ENCODE measurements around the gene METTL2B. TPM values are rescaled to one million over a fixed set of nuclear protein-coding genes. Genes with fewer than 3 reads are reported as not detected.
"Not testable (repeated sequence)": the region's sequence is repeated elsewhere in the genome, so short reads cannot be mapped to it uniquely, and the experiment has no call there.

METTL2B gene
- polyA plus RNA-seq, 4 donors = 22.3 to 33.4 (median 28.0) TPM

DNA sequence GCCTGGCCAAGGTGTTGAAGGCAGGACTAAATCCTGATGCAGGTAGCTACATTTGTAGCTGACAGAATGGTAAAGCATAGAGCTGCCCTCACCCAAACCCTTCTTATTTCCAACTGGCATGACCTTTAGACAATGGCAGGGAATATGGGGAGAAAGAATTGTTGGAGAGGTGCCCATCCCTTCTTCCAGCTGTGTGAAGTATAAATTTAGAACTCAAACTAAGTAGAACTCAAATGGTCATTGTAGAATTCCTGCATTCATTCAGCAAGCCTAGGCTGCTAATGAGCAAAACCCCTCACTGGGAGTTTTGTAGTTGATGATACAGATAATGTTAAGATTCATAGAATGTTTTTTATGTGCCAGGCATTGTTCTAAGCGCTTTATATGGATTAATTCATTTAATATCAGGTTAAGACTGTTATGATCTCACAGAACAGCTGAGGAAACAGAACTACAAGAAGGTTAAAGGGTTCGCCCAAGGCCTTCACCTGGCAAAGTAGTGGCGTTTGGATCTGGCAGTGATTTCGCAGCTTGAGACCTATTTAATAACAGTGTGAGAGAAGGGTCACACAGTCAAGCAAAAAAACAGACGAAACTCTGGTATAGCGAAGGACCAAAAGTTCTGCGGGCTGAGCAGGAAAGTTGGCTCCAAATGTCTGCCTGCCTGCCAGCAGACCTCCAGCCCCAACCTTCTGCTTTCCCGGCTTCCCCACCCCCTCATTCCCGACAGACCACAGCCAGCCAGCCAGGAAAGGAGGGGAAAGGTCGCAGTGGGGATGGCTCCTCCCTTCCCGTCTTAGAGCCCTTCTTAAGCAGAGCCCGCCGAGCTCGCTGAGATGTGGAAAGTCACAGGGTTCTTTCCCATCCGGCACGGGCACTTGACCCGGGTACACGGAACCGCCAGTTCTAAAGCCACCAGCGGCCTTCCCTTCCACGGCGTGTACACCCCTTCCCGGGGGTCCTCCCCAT, 22.4 kb upstream of the METTL2B start:
- peak; percentile 55 to 79 (median 72) for DNase-seq (ENCODE audit: low read depth in 4 of 4, low spot score in 2 of 4)

DNA sequence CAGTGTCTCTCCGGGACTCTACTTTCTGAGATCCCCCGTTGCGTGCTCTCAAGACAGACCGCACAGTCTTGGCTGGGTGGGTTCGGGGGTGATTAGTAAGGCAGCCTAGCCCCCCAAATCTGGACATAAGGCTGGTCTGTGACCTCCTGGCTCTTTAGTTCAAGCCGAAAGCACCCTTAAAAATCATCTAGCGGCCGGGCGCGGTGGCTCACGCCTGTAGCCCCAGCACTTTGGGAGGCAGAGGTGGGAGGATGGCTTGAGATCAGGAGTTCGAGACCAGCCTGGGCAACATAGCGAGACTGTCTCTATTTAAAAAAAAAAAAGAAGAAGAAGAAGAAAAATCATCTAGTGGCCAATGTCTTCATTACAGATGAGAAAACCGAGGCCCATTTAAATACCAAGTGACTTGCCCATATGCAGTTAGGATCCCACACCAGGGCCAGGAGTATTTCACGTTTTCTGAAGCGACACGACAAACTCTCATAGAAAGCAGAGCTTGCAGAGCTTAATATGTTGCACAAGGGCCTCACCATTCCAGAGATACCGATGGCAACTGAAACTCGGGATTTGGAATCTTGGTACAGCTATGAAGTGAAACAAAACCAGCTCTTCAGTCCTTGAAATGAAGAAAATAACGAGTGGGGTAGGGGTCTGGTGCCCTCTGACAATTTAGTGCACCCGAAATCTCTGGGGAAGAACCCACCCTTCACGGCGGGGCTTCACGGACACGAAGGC, 21.6 kb upstream of the METTL2B start:
- peak in 1 of 4 donors; percentile 36 for DNase-seq (ENCODE audit: low read depth in 4 of 4, low spot score in 2 of 4)

DNA sequence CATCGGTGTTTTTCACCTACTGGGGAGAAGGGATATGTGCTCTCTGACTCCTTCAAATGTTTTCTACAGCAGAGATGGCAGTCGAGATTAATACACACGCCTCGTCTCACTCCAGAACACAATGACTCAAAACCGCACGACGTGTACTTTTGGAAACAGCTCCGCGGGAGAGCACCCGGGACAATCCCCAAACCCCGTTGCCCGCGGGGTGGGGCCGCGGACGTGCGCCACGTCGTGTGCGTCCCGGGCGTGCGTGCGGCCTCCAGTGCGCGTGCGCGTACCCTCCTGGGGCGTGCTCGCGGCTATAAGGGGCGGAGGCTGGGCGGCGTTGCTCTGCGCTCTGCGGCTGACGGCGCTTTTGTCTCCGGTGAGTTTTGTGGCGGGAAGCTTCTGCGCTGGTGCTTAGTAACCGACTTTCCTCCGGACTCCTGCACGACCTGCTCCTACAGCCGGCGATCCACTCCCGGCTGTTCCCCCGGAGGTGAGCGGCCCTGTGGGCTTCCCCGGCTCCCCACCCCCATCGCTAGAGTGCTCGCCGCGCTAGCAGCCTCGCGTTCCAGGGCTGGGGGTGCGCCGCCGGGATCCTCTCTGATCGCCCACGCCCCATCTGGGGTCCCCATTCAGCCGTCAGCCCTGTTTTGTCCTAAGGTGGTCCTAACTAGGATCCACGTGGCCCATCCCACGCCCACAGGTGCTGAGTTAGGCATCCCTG, 20.8 kb upstream of the METTL2B start, which contains the start of gene HILPDA:
TSS of gene HILPDA (plus strand) at position 336 of the 712 bp plus-strand sequence. CDS start 1,391 bp downstream, outside the sequence.
- peak; percentile 68 to 77 (median 74) for DNase-seq (ENCODE audit: low read depth in 4 of 4, low spot score in 2 of 4)

DNA sequence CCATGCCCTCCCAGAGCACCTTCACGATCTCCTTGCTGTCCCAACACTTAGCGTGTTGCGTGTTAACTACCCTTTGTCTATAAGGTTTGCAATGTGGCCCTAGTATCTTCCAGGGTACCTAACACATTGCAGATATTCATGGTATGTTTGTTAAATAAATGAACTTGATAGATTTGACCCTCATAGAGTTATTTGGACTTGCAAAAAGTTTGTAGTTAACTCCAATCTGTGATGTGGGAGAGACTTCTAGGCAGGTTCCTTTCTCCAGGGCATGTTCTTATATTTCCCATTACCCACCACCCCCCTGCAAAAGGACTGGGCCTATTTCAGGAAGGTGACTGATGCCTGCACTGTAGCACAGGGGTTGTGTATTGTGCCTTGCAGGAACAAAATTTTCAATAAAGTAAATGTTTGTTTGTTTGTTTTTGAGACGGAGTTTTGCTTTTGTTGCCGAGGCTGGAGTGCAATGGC, 20.3 kb upstream of the METTL2B start:
- DNase-seq (ENCODE audit: low read depth in 4 of 4, low spot score in 2 of 4) = peak in 1 of 4 donors; percentile 29

DNA sequence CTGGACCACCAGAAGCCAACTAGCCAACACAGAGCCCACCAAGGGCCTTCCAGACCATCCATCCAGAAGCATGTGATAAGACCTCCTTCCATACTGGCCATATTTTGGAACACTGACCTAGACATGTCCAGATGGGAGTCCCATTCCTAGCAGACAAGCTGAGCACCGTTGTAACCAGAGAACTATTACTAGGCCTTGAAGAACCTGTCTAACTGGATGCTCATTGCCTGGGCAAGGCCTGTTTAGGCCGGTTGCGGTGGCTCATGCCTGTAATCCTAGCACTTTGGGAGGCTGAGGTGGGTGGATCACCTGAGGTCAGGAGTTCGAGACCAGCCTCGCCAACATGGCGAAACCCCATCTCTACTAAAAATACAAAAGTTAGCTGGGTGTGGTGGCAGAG, 19.2 kb upstream of the METTL2B start:
- DNase-seq (ENCODE audit: low read depth in 4 of 4, low spot score in 2 of 4) = not testable (repeated sequence)

DNA sequence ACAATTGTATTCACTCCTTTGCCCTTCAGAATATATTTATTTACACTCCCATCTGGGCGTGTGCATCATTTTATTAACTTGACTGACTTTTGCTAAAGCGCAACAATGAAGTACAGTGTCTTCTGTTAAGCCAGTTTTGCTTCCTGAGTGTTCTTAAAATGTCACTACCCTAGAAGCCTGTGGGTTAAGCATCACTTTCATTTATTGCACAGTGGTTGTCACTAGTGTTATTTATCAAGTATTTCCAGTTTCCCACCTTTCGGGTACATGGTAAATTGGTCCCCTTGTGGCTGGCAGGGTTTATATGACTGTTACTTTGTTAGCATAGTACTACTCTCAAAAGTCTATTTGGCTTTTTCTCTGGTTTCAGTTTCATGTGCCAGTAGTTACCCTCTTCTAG, 17.6 kb upstream of the METTL2B start:
- DNase-seq (ENCODE audit: low read depth in 4 of 4, low spot score in 2 of 4) = no peak

DNA sequence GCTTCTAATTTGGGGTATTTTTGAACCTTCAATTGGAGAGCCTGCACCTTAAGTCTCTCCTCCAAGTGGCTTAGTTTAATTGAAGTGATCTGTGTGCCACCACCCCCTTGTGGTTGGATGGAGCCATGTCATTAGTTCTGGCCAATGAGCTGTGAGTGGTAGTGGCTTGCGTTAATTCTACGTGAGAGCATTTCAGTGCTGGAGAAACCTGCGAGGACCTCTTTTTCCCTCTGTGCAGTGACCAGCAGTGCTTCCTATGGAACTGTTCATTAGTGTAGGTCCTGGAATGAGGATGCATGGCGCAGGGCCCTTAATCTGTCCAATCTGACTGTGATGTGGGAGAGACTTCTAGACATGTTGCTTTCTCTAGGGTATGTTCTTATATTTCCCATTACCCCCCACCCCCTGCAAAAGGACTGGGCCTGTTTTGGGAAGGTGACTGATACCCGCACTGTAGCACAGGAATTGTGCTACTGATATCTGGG, 17.1 kb upstream of the METTL2B start:
- DNase-seq (ENCODE audit: low read depth in 4 of 4, low spot score in 2 of 4) = no peak

DNA sequence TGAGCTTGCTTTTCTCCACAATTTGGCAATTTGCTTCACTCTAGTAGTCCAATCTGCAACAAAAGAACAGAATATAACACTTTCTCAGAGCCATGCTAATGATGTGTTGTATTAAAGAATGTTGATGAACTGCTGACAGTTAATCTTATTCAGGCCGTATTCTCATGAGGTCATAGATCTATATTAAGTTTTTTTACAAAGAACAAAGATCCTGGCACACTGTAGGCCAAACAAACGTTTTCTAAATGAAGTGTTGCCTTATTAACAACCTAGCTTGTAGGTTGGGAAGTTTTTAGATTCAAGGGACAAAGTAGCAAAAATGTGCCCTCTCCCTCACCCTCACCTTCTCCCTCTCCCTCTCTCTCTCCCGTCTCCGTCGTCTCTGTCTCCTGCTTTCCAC, 14.1 kb upstream of the METTL2B start:
- no peak for DNase-seq (ENCODE audit: low read depth in 4 of 4, low spot score in 2 of 4)

DNA sequence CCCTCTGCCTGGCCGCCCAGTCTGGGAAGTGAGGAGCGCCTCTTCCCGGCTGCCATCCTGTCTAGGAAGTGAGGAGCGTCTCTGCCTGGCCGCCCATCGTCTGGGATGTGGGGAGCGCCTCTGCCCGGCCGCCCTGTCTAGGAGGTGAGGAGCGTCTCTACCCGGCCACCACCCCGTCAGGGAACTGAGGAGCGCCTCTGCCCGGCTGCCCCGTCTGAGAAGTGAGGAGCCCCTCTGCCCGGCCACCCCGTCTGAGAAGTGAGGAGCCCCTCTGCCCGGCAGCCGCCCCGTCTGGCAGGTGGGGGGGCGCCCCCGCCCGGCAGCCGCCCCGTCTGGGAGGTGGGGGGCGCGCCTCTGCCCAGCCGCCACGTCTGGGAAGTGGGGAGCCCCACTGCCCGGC, 13.2 kb upstream of the METTL2B start:
- DNase-seq (ENCODE audit: low read depth in 4 of 4, low spot score in 2 of 4) = not testable (repeated sequence)

DNA sequence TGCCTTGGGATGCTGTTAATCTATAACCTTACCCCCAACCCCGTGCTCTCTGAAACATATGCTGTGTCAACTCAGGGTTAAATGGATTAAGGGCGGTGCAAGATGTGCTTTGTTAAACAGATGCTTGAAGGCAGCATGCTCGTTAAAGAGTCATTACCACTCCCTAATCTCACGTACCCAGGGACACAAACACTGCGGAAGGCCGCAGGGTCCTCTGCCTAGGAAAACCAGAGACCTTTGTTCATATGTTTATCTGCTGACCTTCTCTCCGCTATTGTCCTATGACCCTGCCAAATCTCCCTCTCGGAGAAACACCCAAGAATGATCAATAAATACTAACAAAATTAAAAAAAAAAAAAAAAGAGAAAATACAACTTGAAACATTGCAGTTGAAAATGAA, 12.6 kb upstream of the METTL2B start:
- not testable (repeated sequence) for DNase-seq (ENCODE audit: low read depth in 4 of 4, low spot score in 2 of 4)

DNA sequence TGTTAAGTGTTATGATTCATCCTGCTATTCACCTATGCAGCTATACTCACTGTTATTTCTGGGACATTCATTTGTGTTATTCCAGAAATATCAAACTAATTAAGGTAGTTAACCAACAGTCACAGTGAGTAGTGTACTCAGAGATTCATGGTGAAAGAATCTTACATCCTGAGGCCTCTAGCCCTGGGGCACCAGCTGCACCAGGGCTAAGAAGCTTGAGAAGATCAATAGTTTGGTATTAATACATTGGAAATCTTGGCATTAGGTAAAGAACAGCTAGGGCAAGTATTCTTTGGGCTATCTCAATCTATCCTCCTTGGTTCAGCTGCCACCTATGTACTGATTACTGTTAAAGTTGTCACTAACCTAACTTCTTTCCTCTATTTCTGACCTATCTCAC, 9.7 kb upstream of the METTL2B start:
- not testable (repeated sequence) for DNase-seq (ENCODE audit: low read depth in 4 of 4, low spot score in 2 of 4)

DNA sequence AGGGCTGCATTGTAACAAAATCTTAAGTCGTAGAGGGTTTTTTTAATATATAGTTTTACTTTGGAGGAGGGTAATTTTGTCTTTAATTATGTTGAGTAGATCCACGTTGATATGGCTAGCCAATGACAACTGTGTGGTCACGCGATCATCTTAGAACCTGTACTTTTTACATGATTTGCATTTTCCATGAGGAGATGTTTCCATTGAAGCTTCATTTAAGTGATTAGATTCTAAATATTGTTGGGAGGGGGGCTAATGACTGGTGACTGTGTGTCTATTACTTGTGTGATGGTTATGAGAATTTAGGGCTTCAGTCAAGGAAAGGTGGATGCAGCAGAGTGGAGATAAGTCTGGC, 765 bp downstream of the METTL2B start:
- not testable (repeated sequence) for DNase-seq (ENCODE audit: low read depth in 4 of 4, low spot score in 2 of 4)

DNA sequence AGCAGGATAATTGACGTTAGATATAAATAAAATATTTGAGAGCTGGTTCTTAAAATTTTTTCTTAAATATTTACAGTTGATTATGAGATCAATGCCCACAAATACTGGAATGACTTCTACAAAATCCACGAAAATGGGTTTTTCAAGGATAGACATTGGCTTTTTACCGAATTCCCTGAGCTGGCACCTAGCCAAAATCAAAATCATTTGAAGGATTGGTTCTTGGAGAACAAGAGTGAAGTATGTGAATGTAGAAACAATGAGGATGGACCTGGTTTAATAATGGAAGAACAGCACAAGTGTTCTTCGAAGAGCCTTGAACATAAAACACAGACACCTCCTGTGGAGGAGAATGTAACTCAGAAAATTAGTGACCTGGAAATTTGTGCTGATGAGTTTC, 2.5 kb downstream of the METTL2B start:
- not testable (repeated sequence) for DNase-seq (ENCODE audit: low read depth in 4 of 4, low spot score in 2 of 4)

DNA sequence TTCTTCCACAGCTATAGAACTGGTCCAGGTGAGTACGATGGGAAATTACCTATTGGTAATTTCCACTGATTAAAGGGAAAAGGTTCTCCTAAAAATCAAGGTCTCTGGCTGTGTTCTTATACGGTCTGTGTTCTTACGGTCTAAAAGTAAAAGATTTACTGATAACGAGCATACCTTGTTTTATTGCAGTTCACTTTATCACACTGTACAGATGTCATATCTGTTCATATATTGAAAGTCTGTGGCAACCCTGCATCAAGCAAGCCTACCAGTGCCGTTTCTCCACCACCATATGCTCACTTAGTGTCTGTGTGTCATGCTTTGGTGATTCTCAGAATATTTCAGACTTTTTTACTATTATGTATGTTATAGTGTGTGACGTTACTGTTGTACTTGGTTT, 11.6 kb downstream of the METTL2B start:
- not testable (repeated sequence) for DNase-seq (ENCODE audit: low read depth in 4 of 4, low spot score in 2 of 4)

DNA sequence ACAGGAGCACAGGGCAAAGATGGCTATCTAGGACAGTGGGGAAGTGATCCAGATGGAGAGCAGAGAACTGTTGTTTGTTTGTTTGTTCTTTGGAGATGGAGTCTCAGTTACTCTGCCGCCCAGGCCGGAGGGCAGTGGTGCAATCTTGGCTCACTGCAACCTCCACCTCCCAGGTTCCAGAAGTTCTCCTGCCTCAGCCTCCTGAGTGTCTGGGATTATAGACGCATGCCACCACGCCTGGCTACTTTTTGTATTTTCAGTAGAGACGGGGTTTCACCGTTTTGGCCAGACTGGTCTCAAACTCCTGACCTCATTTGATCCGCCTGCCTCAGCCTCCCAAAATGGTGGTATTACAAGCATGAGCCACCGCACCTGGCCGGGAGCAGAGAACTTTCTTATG, 20.9 kb downstream of the METTL2B start:
- no peak for DNase-seq (ENCODE audit: low read depth in 4 of 4, low spot score in 2 of 4)

DNA sequence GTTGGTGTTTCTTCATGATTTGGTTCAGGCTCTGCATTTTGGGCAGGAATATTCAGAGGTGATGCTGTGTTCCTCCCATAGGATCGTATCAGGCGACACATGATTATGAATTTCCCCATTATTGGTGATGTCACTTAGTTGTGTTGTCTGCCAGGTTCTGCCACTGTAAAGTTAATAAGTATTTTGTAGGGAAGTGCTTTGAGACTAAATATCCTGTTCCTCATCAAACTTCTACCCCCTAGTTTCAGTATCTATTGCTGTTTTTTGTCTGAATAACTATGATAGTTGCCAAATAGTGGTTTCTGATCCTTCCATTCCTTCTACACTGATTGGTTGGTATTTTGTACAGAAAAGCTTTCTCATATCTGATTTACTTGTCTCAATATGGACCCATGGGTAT, 28.9 kb downstream of the METTL2B start:
- not testable (repeated sequence) for DNase-seq (ENCODE audit: low read depth in 4 of 4, low spot score in 2 of 4)

DNA sequence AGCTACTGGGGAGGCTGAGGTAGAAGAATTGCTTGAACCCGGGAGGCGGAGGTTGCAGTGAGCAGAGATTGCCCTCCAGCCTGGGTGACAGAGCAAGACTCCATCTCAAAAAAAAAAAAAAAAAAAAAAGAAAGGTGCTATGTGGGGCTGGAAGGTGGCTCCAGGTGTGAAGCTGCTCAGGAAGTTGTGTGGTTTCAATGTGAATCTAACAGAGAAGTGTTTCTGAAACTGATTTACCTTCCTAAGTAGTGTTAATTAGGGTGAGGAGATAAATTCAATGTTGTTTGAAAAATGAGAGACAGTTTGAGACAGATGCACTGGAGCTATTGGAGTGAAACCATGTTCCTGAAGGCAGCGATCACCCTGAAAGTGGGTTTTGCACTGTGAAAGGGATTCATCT, 30.3 kb downstream of the METTL2B start:
- not testable (repeated sequence) for DNase-seq (ENCODE audit: low read depth in 4 of 4, low spot score in 2 of 4)

DNA sequence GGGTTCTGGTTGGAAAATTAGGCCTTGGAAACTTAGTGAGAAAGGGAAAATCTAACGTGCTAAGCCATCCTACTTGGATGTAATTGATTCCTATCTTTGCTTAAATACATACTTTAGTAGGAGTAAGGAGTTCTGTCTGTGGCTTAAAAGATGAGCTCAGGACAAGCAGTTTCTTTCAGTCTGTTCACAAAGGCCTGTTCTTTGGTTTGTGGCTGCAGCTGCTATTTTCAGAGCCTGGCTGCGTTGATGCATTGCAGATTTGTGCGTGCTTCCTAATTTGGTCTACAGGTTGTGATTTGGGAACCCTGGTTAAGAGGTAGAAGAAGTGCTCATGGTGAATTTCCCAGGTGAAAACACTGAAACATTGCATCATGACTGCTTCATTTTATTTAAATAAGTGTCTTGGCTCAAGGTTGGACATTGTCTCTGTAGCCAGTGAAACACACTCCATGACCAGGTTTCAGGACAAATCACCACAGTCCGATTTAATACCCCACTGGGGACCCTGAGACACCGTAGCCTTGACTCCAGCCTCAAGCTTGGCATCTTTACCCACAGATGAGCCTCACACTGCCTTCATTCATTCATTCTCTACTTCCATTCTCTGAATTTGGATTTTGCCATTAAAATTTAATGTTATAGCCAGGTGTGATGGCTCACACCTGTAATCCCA, 30.9 kb downstream of the METTL2B start:
- DNase-seq (ENCODE audit: low read depth in 4 of 4, low spot score in 2 of 4) = not testable (repeated sequence)

DNA sequence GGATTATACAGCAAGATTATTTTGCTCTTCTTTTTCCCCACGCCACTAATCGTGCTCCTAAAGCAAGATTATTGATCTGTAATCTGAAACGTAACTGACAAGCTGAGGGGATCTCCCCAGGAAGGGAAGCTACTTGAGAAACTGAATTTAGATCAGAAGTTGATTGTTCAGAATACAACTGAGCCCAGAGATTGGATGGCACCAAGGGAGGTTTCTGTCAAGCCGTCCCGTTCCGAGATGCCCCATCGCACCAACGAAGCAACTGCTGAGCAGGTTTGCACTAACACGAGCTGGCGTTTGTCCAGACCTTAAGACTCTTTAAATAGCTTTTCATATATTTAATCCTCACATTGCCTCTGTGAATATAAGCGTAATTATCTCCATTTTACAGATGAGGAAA, 35.1 kb downstream of the METTL2B start:
- not testable (repeated sequence) for DNase-seq (ENCODE audit: low read depth in 4 of 4, low spot score in 2 of 4)

DNA sequence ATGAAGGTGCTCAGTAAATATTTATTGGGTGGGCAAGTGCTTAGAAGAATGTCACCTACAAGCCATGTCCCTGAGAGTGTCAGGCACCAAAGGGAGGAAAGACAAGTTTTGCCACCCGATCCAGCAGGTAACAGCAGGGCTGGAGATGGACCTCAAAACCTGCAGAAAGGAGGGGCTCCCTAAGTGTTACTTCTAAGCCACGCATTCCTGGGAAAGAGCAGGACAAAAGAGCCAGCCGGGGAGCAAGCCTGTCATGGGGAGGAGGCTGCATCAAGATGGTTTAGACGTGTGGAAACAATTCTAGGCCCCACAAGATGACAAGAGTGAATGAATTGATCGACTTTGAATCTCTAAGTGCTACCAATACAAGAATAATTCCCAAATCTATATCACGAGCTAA, 38.7 kb downstream of the METTL2B start:
- not testable (repeated sequence) for DNase-seq (ENCODE audit: low read depth in 4 of 4, low spot score in 2 of 4)

All from left renal cortex interstitium (tissue), 4 donors.